Activated T-helper 9 cell treated with anti-CD3 and anti-CD28 coated beads, Interleukin-2, amount 50 U/mL, for 16 hours (primary cell): ENCODE measurements around the gene IFFO2.
A peak's percentile ranks its signal among the peaks of the same experiment; 100 is the strongest.

Source experiments
- DNase-seq: peaks from one replicate; pipeline ENCODE4 v3.0.0-alpha.2; 2020; ENCODE audit warnings: low read depth

The IFFO2 gene

DNA sequence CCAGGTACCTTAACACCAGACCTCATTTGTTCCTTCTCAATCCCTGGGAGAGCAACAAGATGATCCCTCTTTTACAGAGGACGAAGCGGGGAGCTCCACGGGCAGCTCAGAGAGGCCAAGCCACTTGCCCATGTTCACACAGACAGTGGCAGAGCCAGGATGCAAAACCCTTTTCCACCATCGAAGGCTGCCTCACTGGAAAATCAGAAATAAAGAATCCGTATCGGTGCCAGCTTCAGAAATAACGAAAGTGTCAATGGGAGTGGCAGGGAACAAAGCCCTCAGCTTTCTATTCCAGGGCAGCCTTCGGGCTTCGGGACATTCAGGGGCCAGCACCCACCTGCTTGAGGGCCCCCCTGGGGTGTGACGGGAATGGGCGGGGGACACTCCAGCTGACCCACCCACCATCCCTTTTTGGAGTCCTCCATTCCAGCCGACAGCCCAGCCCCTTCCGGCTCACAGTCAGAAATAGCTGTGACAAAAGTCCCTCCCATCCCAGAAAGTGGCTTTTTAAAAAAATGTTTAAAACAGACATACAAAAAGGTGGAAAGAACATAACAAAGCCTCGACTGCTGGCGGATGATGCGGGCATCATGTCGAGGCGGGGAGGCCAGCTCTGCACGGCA is 6.0 kb downstream of the IFFO2 start:
- DNase-seq = peak; percentile 31

DNA sequence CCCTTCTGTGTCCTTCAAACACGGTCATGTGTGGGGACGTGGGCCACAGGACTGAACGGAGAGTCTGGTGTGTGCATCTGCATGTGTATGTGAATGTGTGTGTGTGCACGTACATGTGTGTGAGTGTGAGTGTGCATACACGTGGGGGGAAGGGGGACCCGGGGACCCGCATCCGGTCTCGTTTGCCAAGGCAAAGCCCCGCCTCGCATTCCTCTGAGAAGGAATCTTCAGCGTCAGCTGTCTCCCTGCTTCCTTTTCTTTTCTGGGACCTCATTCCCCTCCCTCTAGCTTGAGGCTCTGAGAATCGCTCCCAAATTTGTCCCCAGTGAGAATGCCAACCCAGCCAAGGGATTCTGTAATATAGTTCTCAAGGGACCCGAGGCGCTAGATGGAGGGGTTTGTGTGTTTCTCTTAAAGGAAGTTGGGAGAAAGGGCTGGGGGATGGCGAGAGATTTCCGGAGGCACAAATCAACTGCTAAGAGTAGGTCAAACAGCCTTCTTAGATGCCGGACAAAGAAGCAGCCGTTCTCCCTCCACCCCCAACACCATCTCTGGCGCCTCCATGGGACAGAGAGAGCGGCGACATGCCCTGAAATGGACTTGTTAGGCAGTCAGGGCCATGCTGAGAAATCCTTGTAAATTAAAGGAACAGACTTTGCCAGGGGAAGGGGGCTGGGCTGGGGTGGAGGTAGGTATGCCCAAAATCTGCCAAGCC is 6.6 kb downstream of the IFFO2 start:
- no peak for DNase-seq

DNA sequence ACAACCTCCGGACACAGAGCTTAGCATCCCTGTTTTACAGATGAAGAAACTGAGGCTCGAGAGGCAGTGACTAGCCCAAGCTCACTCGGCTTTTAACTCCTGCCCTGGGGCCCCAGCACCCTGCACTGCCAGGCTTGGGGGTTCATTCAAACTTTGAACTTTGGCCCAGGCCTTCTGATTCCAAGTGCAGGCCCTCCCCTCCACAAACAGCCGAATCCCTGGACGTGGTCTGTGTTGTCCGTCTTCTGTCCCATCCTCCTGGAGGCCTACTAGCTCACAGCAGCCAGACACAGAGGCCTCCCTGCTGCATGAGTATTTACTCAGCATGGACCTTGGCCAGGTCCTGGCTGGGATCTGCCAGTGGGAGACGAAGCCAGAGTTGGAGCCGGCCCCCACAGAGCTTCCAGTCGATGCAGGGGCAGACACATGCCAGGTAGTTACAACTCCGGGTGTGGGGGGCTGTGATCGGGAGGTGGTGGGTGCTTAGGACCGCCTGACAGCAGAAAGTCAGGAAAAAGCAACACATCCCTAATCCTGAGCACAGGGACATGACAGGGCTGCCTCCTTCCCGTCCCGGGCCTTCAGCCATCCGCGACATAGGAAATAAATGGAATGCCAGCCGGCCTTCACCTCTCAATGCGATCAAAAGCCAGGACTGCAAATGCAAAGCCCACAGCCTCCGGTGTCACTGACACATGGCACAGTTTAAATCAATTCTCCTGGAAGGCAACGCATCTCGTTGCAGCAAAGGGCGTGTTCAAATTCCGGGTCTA is 7.4 kb downstream of the IFFO2 start:
- DNase-seq = no peak

DNA sequence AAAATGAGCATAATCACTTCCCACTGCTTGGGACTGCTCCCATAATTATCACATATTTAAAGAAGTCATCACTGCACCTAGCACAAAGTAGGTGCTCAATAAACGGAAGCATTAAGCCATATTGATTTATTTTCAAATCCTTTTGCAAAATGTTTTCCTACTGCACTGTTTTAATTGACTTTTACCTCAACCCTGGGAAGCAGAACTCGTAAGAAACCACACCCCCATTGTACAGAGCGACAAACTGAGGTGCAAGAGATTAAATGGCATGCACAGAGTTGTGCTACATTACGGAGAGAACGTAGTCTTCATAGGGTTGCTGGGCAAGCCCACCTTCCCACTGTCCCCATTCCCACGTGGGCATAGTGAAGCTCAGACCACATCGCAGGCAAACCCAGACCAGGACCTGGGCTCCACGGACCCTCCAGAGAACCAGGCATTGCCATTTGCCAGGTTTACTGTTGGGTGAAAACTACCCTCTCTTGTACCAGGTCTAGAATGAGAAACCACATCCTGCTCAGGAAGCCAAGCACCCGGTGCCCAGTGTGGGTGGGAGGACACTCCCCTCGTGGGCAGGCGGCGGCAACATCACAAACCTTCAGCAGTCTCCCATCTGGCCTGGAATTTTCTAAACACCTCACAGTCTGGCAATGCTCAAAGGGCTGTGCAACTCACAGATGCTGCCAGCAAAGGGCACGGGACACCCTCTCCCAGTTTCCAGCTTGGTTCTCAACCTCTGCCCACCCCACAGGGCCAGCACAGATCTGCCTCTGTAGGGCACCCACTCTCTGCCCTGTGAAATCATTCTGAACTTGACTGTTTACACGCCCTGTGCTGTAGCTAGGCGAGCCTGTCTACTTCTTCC is 8.2 kb downstream of the IFFO2 start:
- peak; percentile 37 for DNase-seq

DNA sequence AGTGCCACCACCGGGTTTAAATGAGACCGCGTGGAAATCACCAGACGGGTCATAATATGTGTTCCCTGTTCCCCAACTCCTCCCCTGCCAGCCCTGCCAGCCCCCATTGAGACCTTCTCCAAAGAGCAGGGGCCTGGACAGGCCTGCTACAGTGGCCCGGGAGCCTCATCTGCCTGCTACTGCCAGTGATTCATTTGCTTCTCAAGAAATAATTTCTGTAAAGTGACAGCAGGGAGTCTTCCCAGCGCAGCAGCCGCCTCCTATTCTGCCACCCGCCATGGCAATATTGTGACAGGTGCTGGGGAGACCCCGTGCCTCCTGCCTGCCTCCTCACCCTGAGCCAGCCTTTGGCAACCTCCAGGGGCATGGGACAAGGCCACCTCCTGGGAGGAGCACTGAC is 8.9 kb downstream of the IFFO2 start:
- DNase-seq = no peak

DNA sequence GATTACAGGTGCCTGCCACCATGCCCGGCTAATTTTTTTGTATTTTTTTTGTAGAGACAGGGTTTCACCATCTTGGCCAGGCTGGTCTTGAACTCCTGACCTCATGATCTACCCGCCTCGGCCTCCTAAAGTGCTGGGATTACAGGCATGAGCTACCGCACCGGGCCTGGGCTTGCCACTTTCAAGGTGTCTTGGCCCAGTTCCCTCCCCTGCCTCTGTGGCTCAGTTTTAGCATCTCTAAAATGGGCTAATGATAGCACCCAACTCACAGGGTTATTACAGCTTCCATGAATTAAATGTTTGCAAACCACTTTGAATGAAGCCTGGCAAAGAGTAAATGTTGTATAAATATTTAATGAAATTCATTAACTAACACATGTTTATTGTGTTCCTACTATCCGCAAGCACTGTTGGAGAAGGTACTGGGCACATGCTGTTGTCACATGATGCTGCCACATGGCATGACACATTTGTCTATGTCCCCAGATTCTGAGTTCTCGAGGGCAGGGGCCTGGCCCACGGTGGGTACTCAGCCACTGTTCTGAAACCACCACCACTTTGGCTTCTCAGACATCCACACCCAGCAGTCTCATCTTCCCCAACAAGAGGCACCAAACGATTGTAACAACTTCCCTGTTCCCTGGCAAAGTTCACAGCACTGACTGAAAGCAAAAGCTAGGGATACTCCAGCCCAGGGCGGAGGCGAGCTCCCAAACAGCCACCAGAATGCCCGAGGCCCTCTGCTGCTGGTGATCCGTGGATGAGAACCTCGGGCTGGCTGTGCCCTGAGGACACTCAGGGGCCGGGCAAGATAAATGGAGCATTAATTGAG is 9.7 kb downstream of the IFFO2 start:
- DNase-seq = no peak

DNA sequence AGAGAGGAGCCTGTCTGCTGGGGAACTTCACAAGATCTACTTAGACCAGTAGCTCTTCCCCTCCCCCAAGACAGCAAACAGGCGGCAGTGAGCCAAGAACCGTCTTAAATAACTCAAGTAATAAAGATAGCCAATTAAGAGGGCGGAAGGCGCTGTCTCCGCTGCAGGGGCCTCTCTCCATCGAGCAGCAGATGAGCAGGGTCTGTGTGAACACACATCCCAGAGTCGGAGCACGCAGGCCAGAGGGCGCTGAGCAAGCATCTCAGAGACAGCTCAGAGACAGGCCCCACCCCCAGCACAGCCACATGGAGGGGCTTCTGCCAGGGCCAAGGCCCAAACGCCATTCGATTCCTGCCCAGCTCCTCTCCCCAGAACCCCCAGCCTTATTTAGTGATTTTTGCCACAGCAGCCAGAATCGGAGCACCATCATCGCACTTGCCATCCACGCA is 11.1 kb downstream of the IFFO2 start:
- no peak for DNase-seq

DNA sequence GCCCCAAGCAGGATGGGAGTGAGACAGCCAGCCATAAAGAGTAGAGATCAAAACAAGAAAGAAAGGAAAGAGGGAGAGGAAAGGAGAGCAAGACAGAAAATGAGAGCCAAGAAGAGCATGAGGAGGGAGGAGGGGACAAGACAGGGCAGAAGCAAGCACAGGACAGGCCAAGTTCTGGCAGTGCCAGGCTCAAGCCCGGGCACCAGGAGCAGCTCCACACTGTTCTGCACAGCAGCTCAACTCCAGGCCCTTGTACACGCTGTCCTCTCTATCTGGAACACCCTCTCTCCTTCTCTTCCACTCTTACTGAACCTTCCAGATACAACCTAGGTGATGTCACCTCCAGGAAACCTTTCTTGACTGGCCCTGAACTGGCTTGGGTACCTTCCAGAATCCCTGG is 11.7 kb downstream of the IFFO2 start:
- no peak for DNase-seq

DNA sequence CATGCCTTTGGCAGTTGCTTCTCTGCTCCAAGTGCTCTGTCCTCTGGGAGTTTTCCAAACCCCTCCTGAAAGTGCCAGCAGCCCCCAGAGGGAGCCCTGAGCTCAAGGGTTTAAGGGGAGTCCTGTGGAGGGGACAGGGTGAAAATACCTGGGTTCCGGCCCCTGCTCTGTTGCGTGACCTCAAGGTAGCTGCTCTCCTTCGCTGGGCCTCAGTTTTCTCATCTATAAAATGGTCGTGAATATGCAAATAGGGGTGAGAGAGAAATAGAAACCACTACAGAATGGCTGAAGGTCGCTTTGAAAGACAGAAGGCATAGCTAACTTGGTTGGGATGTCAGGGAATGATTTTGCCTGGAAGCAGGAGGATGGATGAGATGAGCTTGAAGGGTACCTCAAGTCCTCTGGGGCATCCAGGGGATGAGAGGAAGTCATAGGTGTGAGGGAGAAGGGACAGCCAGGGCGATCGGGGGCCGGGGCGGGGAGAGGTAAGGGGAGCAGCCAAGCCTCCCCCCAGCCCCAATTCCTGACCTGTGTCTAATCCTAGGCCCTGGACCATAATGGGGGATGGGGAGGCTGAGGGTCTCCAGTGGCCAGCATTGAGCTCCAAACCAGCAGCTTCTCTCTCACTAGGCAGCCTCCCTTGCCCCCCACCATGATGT is 12.4 kb downstream of the IFFO2 start:
- no peak for DNase-seq

DNA sequence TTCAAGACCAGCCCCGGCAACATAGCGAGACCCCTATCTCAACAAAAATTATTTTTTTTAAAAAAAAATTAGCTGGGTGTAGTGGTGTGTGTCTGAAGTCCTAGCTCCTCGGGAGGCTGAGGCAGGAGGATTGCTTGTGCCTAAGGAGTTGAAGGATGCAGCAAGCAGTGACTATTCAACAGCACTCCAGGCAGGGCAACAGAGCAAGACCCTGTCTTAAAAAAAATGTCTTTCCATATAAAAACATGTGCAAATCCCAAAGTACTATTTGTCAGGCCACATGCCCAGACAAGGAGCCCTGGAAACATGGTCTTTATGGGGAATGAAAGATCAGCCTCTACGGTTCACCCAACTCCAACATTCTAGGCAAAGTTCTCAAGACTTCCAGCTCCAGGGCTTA is 13.3 kb downstream of the IFFO2 start:
- no peak for DNase-seq

DNA sequence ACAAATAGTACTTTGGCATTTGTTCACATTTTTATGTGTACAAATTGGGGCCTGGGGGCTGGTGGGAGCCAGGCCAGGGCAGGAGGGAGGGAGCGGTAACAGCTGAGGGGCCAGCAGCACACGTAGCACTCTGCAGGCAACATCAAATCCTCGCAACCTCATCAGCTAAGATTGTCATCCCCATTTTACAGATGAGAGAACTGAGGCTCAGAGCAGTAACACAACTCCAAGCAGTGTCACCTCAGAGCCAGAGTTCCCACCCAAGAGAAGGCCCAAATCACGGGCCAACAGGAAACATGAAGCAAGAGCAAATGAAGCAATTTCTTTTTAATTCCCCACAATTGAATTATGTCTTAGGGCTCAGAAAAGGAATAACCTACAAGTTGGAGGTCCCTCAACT is 14.1 kb downstream of the IFFO2 start:
- DNase-seq = no peak

DNA sequence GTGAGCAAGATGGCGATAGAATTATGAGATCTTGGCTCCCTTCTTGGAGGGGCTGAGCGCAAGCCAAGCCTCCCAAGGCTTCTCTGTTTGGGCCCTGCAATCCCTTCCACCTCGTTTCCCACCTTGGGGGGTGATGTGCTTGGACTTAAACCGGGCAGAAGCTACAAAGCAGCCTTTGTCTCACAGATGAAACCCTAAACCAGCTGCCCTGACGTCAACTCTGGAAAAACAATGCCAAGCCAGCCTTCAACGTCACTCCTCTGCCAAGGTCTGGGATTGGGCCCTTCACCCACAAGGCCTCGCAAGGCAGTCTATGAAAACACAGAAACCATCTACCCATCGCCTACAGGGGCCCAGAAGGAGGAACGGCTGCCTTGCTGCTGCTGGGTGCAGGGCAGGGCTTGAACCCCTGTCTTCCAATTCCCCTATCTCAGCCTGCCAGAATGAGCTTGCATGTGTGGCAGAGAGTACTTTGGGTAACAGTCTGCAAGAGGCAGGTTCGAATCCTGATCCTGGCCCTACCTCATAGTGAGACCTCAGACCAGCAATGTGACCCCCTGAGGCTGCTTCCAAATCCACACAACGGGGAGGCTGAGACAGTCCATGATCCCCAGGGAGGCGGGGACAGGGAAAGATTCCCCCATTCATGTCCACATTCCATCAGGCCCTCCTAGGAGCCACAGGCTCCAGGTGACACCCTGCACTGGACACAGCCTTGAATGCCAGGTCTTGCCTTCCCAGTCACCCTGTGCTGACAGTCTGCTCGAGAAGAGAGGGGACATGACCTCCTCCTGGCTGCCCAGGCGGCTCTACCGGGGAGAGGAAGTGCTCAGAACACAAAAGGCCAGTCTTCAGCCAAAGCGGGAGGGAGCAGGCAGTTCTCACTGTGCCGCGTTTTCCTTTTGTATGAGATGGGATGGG is 15.0 kb downstream of the IFFO2 start:
- DNase-seq = no peak

DNA sequence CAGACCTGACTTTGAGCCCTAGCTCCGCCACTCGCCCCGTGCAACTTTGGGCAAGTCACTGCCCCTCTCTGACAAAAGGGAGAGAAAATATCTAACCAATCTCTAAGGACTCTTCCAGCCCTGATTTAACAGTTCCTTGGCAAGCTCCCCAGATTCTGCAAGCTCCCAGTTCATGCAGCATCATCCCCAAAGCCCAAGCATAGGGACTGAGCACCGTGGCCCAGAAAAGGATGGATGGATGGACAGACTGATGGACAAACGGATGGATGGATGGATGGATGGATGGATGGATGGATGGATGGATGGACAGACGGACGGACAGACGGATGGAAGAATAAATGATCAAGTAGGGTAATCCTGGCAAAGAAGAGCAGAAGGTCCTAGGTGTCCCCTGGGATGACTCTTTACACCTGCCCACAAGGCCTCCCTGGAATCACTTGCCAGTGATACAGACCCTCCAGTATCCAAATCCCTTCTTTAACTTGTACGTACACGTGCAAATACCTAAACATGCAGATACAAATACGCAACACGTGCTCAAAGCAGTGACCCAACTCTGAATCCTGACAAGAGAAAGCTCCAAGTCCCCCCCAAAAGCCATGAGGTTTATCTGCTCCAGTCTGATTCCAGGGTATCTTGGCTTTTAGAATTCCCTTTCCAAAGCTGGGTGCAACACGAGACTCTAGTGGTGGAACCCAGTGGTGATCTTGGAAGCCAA is 16.0 kb downstream of the IFFO2 start:
- no peak for DNase-seq

DNA sequence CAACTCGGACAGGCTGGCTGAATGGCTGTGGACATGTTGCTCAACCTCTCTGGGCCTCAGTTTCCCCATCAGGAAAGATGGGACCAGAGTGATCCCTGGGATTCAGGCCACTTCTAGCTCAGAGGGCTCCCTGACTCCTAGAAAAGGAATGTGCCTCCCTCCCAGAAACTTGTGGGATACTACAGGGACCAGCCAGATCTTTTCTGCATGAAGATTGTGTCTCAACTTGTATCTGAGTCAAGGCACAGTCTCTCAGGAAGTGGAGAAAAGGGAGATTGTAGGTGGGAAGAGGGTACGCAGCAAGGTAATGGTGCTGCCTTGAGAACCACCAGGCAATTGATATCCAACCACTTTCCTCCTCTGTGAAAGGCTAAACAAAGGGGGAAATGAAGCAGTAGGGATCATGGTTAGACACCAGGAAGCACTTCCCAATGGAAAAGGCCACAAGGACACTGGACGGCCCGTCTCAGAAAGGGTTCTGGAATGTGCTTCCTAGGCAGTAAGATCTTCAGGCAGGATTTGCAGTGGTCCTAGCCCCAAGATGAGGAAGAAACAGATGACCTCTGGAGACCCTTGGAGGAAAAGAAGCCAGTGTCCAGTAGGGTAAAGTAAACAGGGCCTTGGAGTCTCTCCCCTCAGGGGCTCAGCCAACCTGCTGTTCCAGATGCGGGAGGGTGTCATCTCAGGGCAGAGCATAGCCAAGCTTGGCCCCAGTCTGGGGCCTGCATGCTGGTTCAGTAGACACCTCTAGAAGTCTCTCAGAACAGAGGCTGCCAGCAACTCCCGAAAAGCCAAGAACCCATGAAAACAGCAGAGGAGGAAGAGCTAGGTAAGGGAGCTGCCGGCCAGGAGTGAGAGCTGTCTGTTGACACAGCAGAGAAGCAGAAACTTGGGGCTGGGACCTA is 16.8 kb downstream of the IFFO2 start:
- DNase-seq = no peak

DNA sequence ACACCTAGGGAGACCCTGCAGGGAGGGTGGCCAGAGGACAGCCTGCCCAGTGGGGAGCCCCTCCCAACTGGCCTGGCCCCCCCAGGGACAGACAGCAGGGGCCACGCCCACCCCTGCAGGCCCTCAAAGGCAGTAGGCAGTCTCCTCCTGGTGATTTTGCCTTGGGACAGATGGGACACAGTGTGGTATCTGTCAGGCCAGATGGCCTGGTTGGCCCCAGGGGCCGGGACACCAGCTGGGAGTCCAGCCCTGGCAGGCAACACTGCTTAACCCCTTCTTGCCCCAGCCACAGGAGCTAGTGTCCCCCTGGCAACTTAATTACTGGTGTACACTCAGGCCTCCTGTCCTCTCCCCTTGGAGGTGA is 17.8 kb downstream of the IFFO2 start:
- DNase-seq = no peak

DNA sequence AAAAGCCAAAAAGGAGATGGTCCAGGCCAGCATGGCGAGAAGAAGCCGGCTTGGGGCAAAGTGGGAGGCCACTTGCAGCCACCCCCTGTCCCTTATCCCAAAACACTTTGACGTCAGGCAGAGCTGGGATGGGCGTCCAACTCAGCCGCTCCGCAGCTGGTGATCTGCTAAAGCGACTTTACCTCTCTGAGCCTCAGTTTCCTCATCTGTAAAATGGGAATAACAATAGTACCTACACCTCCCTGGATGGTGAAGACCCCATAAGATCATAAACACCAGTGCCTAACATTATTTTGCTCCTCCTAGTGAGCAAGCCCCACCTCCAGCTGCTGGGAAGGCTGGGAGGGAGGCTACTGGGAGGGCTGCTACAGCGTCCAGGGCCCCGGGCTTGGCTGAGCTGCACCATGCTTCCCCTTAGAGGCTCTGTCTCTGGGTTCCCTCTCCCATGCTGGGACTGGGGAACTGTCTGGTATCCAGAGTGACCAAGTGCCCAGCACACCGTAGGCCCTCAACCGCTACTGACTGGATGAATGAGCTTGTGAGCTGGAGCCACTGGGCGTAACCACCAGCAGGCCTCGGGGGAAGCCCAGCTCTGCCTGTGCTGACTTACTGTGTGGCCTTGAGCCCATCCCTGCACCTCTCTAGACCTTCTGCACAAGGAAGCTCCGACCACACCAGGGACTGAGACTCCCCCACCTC is 18.3 kb downstream of the IFFO2 start:
- DNase-seq = no peak

DNA sequence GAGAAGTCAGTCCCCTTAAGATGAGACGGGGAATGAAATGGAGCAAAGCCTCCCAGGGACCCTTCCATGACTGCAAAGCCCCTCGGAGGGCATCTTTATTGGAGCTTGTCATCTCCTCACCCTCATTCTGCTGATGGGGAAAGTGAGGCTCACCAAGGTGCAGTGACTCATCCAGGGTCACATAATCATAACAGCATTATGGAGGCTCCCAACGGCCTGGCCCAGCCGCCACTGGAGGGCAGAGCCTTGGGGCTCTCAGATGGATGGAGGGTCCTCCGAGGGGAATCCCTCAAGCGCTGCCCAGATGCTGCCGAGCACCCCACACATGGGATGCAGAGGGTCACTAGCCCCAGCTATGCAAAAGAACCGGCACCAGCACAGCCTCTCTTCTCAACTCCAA is 18.9 kb downstream of the IFFO2 start:
- no peak for DNase-seq
